HG03565 (cell line): ENCODE data around the gene RBM20.

ENCODE experiments used
- ATAC-seq: cut with Tn5 transposase; IDR thresholded peaks from one replicate; pipeline ENCODE4 v1.9.1; 2021; ENCODE audit warnings: mild to moderate bottlenecking, moderate library complexity; ENCODE audit not compliant: unreplicated experiment

RBM20 gene

GRCh38 chr10:110887560-110887959 is 243.4 kb downstream of the RBM20 start:
- no peak for ATAC-seq
